Activated CD4-positive, alpha-beta T cell treated with anti-CD3 and anti-CD28 coated beads for 1 hour (primary cell): ENCODE measurements around the gene STARD3NL.
"Not testable (repeated sequence)": the region's sequence is repeated elsewhere in the genome, so short reads cannot be mapped to it uniquely, and the experiment has no call there.

Experiments
- DNase-seq: peaks from one replicate; pipeline ENCODE4 v3.0.0-alpha.2; 2020

Gene STARD3NL

GRCh38 chr7:38178004-38178694 is at the start of gene STARD3NL:
STARD3NL (plus strand) TSS chr7:38178245; CDS start chr7:38207505, 29,260 bp downstream.
- peak; percentile 75 for DNase-seq

GRCh38 chr7:38129162-38129561 is 48.9 kb upstream of the STARD3NL start:
- no peak for DNase-seq

GRCh38 chr7:38129579-38129978 is 48.5 kb upstream of the STARD3NL start:
- no peak for DNase-seq

- DNase-seq = no peak
These were observed 39.9 kb upstream of the STARD3NL start for GRCh38 chr7:38138171-38138570.

- no peak for DNase-seq
These were observed 36.9 kb upstream of the STARD3NL start for GRCh38 chr7:38141187-38141586.

- no peak for DNase-seq
These were observed 35.3 kb upstream of the STARD3NL start for GRCh38 chr7:38142736-38143135.

- no peak for DNase-seq
These were observed 31.0 kb upstream of the STARD3NL start for GRCh38 chr7:38147005-38147404.

GRCh38 chr7:38151556-38151955 is 26.5 kb upstream of the STARD3NL start:
- no peak for DNase-seq

- no peak for DNase-seq
These were observed 24.5 kb upstream of the STARD3NL start for GRCh38 chr7:38153515-38153914.

- no peak for DNase-seq
These were observed 23.8 kb upstream of the STARD3NL start for GRCh38 chr7:38154278-38154677.

GRCh38 chr7:38160003-38160571 is 18.0 kb upstream of the STARD3NL start:
- no peak for DNase-seq

GRCh38 chr7:38162036-38162435 is 16.0 kb upstream of the STARD3NL start:
- DNase-seq = no peak

- no peak for DNase-seq
These were observed 14.4 kb upstream of the STARD3NL start for GRCh38 chr7:38163671-38164070.

- no peak for DNase-seq
These were observed 9.0 kb upstream of the STARD3NL start for GRCh38 chr7:38168890-38169570.

GRCh38 chr7:38169847-38170246 is 8.2 kb upstream of the STARD3NL start:
- no peak for DNase-seq

GRCh38 chr7:38171623-38172391 is 6.2 kb upstream of the STARD3NL start:
- DNase-seq = no peak

GRCh38 chr7:38175547-38175946 is 2.5 kb upstream of the STARD3NL start:
- DNase-seq = not testable (repeated sequence)

- no peak for DNase-seq
These were observed 433 bp upstream of the STARD3NL start for GRCh38 chr7:38177621-38178003.

- no peak for DNase-seq
These were observed 775 bp downstream of the STARD3NL start for GRCh38 chr7:38178695-38179344.

- DNase-seq = no peak
These were observed 1.8 kb downstream of the STARD3NL start for GRCh38 chr7:38179776-38180226.

- no peak for DNase-seq
These were observed 3.1 kb downstream of the STARD3NL start for GRCh38 chr7:38181111-38181510.

- no peak for DNase-seq
These were observed 4.4 kb downstream of the STARD3NL start for GRCh38 chr7:38182450-38182849.
